Activated CD4-positive, alpha-beta T cell treated with anti-CD3 and anti-CD28 coated beads, Interleukin-2, amount 50 U/mL, for 48 hours (primary cell): ENCODE data around the gene PRRX1.

Experiments
- DNase-seq, 2 experiments: peaks; one replicate each; pipeline ENCODE4 v3.0.0-alpha.2; 2020

PRRX1 gene

DNA sequence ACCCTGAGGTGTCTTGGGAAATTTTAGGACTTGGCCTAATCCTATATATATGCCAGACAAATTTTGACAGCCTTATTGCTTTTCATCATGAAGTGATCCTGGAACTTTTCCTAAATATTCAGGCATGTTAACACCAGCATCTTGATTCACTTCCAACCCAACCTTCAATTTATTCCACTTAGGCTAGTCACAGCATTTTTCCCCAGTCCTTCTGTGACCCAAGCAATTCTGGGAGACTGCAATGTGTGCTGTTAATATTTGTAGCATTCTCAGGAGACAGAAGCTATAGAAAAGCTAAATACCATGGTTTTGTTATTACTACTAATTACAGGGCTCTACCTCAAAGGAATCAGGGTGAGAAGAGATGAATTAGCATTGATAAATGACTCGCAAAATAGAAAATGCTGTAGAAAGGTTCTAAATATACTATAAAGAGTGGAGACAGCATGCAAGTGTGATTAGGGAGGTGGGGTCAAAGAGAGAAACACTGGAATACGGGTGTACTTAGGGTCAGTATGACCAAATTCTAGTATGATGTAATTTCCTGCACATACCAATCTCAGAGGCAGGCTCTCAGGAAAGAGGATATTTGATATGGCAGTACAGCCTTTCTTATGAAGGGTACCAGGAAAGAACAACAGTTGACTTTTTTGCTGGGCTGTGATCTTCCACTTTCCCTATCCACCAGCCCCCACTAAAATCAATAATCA, 29.1 kb downstream of the PRRX1 start:
- DNase-seq = no peak

DNA sequence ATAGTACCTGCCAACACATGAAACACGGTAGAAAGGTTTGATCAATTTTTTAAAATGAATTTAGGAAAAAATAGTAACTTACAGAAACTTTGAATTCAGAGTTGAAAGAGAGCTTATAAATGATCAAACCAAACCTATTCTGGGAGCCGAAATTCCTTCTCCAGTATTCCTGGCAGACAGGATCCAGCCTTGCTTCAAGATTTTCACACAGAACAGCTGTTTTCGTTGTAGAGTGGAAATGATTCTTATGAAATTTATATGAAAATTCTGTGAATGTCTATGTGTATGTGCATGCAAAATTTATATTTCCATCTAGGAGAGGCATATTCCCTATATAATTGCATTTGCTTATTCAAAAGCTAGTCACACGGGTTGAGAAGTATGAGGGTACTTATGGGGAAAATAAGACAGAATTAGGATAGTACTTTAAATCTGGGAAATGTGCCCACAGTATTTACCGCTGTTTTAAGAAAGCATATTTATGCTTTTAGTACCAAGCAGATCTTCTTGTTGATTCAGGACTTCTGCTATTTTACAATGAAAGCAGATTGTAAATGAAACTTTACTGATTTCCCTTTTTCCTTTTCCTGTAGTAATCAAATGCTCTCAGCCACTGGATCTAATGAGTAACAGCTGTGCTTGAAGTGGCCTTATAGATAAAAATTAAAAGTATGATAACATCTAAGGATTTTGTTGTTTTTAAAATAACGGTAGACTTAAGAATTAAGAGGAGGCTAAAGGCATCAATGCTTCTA, 30.4 kb downstream of the PRRX1 start:
- no peak for DNase-seq

DNA sequence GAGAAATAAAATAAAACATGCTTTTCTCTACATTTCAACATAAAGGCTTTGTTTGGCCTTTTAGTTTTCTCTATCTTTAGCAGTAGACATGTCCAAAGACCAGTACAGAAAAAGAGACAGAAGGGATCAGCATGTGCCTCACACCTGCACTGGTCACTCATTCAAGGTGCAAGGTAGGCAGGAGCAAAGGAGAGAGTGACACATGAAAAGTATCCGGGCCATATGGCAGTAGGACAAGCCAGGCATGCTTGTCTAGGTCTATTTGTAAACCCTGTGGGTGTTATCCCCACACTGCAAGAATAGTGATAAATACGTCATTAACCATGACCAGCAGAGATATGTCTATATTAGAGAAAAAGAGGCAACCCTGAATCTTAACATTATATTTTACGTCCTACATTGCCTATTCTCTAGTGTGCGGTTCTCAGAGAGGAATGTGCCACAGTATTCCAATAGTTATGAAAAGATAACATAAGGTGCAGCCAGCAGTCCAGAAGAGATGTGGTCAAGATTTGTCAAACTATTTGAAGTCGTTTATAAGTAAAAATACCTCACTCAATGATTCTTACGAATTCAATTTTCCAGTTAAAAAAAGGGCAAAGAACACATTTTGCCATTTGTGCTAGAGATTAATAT, 32.1 kb downstream of the PRRX1 start:
- DNase-seq = no peak

DNA sequence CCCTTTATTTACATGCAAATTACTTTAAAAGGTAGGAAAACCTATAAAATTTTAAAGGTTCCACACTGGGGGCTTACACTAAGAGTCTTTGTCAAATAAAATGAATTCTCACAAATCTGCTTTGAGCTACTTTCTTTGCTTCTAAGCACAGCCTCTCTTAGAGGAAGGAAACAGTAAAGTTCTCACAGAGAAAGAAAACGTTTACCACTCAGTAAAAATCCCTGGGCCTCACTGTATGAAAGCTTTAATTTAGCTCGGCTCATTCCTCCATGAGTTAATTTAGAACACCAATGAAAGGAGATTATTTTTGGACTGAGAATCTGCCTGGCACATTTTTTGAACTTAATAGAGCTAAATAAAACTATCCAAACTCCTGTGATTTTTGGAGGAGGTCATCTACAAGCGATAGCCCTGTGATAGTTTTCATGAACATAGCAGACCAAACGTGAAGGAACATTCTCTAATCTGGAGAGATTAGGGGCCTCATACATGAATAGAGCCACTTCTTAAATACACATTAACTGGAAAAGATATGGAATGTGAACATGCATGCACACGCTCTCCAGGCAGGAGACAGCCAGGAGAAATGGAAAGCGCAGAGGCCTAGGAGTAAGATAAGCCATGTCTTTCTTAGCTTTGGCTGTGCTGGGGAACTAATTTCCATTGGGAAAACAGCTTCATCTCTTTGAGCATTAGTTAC, 32.8 kb downstream of the PRRX1 start:
- DNase-seq = no peak

GRCh38 chr1:170697316-170697715, 33.4 kb downstream of the PRRX1 start:
- no peak for DNase-seq

- DNase-seq = no peak
Observed at GRCh38 chr1:170698301-170699275, 34.7 kb downstream of the PRRX1 start.

GRCh38 chr1:170699696-170700095, 35.8 kb downstream of the PRRX1 start:
- DNase-seq = no peak

- DNase-seq = no peak
Observed at GRCh38 chr1:170700842-170701615, 37.1 kb downstream of the PRRX1 start.

GRCh38 chr1:170701962-170702361, 38.0 kb downstream of the PRRX1 start:
- no peak for DNase-seq

GRCh38 chr1:170703591-170703990, 39.7 kb downstream of the PRRX1 start:
- DNase-seq = no peak

- no peak for DNase-seq
Observed at GRCh38 chr1:170704256-170704655, 40.3 kb downstream of the PRRX1 start.

GRCh38 chr1:170705981-170706380, 42.0 kb downstream of the PRRX1 start:
- no peak for DNase-seq

DNA sequence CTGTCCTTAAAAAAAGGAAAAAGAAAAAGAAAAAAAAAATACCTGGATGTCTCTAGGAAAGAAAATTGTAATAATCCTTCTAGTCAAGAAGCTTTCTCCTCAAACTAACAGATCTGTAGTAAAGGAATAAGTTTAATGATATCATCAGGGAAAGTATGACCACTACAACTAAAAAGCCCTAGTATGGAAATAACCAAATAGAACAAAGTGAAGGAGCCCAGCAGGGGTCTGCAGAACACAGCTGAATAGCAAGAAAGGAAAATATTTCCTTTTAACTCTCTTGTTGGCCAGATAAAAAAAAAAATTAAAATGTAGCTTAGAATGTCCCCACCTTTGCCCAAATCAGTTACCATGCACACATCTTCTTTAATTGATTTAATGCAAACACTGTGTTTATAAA, 43.2 kb downstream of the PRRX1 start:
- DNase-seq = no peak

DNA sequence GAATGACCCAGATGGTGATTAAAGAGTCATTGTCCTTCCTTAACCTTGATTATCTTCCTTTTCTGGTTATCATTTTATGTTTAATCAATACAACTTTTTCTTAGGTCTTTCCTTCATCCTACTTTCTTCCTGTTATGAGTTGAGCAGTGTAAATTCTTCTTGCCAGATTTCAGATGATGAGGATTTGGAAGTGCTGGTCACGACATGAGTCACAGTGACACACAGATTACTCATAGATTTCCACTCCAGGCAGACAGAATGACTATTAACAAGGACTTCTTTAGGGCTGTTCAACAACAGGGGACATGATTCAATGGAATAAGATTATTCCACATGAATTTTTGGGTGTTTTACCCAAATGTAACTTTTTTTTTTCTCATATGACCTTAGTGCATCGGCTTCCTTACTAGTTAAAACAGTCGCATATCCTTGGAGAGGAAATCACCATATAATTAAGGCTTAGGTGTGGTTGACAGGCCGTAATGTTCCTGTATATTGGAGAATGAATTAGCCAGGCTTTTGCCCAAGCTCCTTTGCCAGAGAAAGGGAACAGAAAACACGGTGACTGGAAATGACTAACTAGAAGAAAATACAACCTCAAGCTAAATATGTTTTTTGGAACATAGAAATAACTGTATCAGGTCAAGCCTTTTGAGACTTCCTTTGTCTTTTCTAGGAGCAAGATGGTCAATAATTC, 44.2 kb downstream of the PRRX1 start:
- no peak for DNase-seq

- no peak for DNase-seq
Observed at GRCh38 chr1:170711682-170712081, 47.8 kb downstream of the PRRX1 start.

- DNase-seq = no peak
Observed at GRCh38 chr1:170714163-170714562, 50.2 kb downstream of the PRRX1 start.

DNA sequence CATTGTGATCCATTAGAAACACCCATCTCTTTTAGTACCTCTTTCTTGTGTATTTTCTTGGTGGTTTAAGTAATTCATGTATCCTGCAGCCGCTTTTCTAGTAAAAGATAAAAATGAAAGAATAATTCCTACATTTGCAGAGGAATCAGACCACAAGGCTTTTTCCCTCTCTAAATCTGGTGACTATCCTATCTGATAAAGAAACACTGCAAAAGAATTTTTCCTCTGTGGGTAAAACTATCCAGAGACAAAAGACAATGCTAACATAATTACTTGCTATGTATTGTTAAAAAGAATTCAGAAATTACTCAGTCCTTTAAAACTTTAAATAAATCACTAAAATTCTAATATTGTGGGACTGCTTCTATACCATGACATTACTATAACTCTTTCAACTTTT, 51.0 kb downstream of the PRRX1 start:
- DNase-seq = no peak

DNA sequence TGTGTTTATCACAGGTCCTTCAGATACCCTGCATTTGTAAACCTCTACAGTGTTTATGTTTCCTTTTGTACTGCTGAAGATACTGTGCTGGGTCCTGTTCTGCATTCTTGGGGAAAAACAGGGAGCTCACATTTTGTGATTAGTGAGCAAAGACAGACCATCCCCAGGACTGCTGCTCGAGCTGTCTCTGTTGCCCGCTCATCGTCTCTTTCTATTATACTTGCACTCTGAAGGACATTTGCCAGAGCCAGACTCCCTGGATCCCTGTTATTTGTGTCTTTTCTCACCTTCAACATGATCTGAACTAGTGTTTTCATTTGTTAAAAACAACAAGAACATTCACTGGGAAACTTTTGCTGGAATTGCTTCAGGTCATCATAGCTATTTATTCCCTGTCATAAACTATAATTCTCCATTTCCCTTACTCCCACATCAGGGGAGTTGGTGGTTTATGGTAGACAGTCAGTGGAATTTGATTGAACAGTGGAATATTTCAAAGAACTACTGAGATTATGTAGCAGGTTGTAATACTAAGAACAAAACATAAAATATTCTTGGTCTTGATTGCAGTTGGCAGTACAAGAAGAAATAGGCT, 53.0 kb downstream of the PRRX1 start:
- DNase-seq = no peak

DNA sequence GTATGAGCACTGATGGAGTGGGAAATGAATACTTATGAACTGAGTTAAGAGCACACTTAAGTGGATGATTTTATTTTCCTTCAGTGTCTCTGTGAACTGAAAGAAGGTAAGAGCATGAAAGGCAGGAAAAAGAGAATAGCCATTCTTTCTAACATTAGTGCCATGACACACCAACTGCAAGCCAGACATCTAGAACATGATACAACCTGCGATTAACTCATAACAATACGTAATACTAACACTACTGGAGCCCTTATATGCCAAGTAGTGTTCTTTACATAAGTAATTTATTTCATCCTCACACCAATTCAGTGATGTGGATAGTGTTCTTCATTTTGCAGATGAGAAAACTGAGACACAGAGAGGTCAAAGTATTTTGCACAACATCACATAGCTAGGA, 56.7 kb downstream of the PRRX1 start:
- DNase-seq = no peak

GRCh38 chr1:170721621-170722020, 57.7 kb downstream of the PRRX1 start:
- no peak for DNase-seq
